Measurements from ENCODE around the gene C17orf75.

The C17orf75 gene

DNA sequence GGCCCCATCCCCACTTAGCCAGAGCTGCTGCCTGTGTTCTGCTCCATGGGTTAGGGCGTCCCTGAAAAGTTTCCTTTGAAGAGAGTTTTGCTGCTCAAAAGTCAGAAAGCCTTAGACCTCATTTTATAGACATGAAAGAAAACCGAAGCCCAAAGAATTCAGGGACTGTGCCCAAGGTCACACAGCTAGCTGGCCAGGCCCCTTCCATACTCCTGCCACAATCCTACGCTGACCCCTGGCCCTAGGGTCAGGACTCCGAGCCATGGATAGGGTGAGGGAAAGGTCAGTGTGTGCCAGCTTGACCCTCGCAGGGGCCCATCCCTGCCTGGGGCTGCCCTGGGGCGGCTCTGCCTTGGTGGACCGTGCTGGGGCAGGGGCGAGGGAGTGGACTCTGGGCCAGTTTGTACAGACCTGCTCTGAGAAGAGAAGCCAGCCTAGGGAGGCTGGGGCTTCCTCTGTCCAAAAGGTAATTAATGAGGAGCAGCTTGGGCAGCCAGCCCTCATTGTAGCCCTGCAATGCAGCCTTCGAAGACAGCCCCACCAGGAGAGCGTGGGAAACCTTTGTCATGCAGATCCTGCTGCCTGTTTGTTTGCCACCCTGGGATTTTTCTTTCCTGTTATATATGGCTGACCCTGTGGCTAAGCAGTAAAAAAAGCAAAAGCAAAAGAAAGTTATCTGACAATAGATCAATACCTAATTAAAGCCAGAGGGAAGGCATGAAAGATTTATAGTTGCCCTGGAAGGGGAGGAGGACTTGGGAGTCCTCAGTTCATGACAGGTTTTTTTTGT, 38.9 kb downstream of the C17orf75 start:
- DNase-seq: no peak

DNA sequence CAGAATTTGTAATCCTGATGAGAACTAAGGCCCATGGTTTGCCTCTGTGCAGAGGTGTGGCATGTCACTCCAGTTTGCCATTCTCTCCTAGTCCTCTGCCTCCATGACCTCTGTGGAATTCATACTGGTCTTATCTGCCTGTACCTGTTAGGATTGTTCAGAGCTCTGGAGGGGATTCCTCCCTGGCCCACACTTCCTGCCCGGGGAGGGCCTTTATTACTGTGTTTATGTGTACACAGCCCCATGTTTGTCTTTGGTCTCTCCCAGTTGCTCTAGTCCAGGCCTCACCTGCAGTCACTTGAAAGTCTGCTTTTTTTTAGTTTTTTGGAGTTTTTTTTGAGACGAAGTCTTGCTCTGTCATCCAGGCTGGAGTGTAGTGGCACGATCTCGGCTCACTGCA, 39.9 kb downstream of the C17orf75 start:
- DNase-seq: no peak

DNA sequence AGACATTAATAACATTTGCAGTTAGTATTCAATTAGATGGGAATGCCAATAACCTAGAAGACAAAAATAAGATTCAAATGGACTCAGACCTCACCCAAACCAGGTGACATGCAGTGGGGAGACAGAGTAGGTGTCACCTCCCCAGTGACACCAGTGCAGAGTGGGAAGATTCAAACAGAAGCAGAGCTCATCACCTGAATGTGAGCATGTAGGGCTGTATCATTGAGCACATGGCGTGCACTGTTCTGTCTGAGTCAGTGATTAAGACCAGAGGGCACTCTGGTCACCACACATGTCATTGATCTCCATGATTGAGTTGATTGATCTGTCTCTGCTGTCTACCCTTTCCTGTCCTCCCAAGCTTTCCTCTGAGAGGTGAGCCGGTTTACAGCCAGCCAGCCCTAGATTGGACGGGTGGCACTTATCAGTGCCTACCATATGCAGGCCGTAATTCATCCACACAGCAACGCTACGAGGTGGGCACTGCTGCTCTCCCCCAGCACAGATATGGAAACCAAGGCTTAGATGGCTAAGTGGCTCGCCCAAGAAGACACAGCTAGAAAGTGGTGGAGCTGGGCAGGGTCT, 42.3 kb downstream of the C17orf75 start:
- DNase-seq: no peak

DNA sequence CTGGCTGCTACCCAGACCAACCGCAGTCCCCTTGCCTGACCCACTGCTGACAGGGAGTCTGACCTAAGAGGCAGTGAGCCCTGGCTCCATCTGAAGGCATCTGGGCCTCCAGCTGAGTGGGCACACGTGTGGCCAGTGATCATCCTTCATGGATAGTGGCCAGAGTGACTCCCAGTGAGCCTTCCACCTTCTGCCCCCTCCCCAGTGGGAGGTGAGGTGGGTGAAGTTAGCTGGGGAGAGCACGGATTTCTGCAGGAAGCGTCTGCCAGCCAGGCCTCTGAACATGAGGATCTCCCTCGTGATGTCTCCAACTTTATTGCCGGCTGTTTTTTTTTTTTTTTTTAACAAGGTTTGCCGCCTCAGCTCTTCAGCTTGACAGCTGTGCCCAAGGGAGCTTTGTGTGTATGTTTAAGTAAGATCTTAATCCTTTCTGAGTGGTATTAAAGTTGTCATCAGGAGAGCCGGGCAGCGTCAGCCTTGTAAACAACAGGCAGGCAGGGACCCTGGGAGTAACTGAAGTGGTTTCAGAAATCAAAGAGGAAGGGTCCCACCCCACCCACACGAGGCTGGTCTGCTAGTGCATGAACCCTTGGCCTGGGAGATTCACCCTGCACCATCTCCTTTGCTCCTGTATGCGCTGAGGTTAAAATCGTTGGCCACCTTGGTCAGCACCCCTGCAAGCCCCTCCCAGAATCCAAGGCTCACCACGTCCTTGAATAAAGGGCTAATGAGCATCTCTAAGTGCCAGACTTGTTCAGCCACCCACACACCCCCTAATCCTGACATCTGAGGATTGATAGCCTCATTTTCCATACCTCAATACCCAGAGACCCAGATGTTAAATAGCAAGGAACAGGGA, 43.0 kb downstream of the C17orf75 start:
- DNase-seq: no peak

DNA sequence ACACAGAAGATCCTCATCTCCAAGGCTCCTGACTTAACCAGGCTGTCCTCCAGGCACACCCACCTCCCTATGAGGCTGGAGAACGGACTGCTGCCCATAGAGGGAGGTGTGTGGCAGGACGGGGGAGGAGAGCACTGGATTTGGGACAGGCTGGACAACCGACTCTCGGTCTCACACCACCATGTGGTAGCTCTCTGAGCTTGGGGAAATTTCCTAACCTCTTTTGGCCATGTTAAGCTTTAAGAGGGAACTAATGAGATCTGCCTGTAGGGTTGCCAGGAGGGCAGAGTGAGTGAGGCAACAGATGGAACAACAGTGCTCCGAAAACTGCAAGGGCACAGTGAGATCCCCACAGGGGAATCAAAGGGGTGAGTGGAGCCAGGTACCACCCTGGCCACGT, 43.7 kb downstream of the C17orf75 start:
- no peak for DNase-seq

DNA sequence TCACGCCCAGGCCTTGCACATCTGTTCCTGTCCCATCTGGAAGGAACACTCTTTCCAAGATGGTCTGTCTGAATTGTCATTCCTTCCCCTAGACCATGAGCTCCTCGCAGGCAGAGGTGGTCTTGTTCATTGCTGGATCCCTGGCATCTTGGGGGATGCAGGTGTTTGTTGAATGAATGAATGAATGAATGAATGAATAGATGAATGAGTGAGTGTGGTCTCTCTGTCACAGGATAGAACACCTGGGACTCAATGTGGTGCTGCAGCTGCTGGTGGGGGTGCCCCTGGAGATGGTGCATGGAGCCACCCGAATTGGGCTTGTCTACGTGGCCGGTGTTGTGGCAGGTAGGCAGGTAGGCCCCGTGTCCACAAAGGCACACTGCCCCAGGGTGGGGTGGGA, 44.1 kb downstream of the C17orf75 start:
- no peak for DNase-seq

DNA sequence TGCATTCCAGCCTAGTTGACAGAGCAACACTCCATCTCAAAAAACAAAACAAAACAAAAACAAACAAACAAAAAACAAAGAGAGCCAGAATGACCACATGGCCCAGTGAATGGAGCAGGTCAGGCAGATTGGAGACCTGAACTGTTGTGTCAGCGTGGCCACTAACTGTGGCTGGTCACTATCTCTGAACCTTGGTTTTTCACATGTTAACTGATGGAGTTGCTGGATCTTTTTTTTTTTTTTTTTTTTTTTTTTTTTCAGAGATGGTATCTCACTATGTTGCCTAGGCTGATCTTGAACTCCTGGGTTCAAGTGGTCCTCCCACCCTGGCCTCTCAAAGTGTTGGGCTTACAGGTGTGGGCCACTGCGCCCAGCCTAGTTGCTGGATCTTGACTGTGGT, 44.5 kb downstream of the C17orf75 start:
- DNase-seq: no peak

DNA sequence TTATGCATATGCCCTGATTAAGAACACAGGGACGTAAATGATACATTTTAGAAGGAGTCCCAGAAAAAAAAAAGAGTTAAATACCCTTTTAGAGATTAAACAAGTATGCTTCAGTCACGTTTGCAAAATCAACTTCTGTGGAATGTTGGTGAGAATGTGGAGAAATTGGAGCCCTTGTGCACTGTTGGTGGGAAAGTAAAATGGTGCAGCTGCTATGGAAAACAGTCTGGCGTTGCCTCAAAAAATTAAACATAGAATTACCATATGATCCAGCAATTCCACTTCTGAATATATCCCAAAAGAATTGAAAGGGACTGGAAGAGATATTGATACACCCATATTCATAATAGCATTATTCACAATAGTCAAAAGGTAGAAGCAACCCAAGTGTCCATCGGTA, 49.9 kb downstream of the C17orf75 start:
- DNase-seq: no peak

DNA sequence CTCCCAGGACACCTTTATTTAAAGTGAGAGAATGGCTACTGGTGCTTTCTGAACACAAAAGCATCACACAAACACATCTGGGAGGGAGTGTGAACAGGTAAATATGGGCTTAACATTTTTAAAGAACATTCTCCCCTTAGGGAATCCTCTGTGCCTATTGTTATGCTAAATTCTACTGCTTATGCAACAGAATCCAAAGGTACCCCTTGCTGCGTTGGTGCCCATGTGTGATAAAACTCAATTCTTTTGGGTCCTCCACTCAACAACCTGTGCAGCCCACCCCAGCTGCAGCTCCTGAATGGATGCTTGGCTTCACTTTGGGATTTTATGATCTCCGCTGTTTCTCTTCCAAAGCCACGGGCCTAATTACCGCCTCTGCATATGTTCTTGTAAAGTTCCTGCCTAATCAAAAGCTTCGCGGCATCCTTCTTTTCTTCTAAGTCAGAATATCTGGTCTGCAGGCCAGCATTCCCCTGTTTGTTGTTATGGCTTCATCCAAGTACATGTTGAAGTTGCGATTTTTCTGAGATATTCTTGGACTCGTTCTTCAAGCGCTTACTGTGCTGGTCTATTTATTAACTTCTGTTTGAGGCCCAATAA, 52.4 kb downstream of the C17orf75 start:
- DNase-seq: no peak

DNA sequence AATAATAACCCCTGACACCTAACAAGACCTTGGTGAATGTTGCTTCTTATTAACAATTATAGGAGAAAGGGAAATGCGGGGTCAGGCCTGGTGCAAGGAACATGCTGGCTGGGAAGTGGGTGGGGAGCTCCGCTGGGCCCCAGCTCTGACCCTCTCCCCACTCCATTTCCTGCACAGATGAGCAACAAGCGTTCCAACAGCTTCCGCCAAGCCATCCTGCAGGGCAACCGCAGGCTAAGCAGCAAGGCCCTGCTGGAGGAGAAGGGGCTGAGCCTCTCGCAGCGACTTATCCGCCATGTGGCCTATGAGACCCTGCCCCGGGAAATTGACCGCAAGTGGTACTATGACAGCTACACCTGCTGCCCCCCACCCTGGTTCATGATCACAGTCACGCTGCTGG, 53.4 kb downstream of the C17orf75 start:
- DNase-seq: no peak

DNA sequence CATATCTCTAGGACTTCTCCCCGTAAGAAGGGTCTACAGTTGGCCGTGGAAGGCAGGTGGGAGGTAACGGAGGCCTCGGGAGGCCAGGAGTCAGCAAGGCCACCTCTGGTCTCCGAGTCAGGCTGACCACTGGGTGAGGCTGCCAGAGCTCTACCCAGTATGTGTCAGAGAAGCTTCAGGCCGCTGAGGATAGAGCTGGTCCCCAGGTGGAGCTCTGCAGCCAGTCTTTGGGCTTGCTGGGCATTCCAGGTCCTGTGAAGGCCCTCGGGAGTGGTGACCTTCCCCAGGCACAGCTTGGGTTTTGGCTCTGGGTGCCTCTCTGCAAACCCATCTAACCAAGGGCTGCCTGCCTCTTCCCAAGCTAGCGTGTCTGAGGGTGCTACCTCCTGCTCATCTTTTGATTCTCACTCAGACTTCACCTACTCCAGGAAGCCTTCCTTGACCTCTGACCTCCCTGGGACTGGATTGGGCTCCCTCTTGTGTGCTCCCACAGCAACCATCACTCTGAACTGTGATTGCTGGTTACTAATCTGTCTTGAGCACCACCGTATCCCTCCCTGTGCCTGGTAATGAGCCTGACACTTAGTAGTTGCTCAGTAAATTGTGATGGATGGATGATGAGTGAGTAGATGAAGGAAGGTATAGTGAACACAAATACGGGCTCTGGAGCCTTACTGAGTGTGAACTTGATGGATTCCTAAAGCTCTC, 54.0 kb downstream of the C17orf75 start:
- DNase-seq: no peak

DNA sequence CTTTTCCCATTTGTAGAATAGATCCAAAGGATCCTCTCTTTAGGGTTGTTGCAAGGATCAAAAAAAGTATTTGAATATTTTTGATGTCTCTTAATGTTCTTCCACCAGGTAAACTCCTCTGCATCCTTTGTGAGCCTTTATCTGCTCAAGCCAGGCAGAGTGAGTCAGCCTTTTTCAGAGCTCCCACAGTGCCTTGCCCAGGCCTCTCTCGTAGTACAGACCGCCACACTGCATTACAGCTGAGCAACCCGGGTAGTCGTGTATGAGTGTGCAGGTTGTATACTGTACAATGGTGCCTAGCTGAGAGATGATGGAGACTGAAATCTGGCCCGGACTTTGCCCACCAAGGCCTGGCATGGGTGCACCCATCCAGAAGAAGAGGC, 55.5 kb downstream of the C17orf75 start:
- no peak for DNase-seq

DNA sequence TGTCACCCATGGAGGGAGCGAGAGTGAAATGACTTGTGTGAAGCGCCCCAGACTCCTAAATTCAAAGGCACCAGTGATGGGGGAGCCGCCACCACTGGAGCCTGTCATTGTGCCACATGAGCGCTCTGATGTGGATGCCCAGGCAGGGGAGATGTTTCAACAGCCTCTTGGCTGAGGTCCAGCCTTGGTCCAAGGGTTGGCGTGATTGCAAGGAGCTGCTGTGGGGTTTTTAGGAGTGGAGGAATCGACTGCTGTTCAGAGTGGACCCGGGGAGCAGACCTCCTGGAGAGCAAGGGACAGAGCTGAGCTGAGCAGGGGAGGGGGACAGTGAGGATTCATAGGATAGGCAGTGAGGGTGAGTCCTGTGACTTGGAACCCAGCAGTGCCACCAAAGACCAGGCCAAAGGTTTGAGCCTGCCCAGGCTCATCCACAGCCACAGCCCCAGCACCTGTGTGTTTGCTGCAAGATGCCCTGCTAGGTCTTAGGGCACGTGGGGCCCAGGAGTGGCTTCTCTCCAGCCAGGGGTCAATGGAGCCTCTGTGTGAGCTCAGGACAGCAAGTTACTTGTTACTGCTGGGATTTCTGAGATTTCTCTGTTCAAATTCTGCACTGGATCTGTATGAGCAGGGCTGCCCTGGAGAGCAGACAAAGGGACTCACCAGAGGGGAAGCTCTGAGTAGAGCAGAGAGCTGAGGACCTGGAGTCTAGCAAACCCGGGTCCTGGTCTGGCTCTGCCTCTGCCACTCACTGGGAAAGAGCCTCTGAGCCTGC, 56.0 kb downstream of the C17orf75 start:
- no peak for DNase-seq

DNA sequence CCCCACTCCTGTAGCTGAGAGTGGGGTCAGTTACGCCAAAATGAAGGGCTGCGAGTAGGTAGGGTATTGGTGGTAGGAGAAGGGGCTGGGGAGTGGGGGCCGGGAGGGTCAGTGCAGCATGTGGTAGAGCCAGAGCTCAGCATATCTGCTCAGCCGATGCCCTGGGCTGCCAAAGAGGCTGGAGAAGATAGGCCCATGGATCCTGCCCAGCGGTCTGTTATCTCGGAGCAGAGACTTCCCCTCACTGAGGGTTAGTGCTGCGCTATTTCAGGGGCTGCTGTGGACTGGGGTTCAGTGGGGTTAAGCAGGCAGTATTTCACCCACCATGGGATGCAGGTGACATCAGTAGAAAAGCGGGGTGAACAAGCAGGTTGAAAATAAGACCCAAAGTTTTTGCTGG, 56.7 kb downstream of the C17orf75 start:
- DNase-seq: no peak

DNA sequence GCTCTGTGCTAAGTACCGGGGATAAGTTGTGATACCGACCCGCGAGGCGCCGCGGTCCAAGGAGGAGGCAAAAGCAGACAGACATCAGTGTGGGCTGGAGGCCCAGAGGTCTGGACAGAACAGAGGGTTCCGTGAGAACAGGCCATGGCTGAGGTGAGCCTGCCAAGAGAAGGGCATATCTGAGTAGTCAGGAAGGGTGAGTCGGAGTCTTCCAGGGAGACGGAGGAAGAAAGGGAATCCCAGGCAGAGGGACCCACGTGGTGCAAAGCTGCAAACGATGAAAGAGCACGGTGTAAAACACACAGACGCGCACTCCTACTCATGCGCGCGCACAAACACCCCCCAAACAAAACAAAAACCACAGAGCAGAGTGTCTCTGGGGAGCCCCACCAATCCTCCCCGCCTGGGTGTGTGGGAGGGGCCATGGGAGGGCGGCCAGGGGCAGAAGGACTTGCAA, 58.2 kb downstream of the C17orf75 start:
- no peak for DNase-seq

DNA sequence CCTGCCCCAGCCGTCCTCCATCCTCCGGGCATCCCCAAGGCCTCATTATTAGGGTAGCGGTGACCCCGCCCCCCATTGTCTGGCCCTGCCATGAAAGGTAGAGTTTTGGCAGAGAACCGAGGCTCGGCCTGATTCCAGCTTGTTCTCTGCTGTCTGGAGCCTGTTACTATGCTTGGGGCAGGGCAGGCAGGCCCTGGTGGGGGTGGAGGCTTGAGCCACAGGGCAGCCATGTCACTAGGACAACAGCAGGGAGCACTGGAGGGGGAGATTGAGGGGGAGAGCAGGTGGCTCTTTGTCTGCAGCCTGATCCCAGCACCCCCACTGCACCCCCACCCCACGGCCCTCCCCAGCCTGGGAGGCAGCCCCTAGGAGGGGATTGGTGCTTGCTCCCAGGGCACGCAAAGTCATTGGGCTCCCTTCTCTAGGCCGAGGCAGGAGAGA, 60.9 kb downstream of the C17orf75 start:
- no peak for DNase-seq

DNA sequence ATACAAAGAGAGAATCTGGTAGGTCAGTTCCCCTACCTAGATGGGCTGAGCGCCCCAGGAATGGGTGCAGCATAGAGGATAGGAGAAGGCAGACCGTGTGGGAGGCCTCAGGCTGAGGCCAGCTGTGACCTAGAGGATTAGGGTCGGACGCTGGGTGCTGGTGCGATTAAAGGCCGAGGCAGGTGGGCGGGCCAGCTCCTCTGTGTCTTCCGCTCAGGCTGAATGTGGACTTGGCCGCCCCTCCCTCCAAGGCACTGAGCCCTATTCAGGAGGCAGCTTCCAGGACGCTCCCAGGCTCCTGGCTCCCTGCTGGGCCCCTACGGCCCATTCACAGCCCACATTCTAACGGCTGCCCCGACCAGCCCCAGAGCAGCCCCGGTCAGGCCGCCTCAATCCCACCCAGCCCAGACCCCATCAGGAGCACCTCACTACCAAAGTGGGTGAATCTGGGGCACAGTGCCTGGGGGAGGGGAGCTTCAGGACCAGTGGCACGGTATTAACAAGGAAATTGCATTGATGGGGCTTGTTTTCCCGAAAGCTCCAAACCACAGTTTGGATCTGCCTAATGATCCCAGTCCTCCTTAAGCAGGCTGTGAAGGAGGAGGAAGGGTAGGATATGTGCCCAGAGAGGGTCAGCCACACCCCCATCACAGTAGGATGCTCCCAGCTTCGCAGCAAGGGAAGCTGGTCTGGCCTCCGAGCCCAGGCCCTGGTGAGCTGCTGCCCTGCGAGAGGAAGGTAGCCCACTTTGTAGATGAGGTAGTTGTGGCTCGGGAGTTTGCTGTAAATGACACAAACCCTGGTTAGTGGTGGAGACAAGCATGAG, 61.9 kb downstream of the C17orf75 start:
- no peak for DNase-seq

DNA sequence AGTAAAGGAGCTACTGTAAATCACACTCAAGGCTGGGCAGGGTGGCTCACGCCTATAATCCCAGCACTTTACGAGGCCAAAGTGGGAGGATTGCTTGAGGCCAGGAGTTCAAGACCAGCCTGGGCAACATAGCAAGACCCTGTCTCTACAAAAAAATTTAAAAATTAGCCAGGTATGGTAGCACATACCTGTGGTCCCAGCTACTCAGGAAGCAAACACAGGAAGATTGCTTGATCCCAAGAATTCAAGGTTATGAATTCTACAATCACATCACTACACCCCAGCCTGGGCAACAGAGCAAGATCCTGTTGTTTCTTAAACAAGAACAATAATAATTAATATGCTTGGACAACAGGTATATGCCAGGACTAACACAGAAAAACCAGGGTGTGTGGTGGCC, 63.2 kb downstream of the C17orf75 start:
- DNase-seq: no peak

All from activated CD4-positive, alpha-beta T cell treated with anti-CD3 and anti-CD28 coated beads, Interleukin-2, amount 50 U/mL, for 1 hour (primary cell).